GM12865 (cell line): Measurements from ENCODE around the gene KCTD6.

ENCODE experiments used
- DNase-seq: peaks from one replicate; pipeline ENCODE4 v3.0.0; 2010; ENCODE audit warnings: low read depth
- H3K4me3 ChIP-seq: 2 replicates; pipeline ENCODE4 v1.5.1; 2011; ENCODE audit warnings: mild to moderate bottlenecking, low read depth, low read length, control low read depth
- CTCF ChIP-seq: IDR thresholded peaks from 2 replicates; pipeline ENCODE4 v1.5.1; 2011; ENCODE audit warnings: low read length, control low read depth, low read depth, inconsistent platforms; ENCODE audit not compliant: insufficient read depth; ENCODE audit errors: missing control alignments

Gene KCTD6

GRCh38 chr3:58514405-58514804 is 22.5 kb downstream of the KCTD6 start:
- H3K4me3 ChIP-seq, result no peak overlapping the region
- no peak for TF ChIP-seq CTCF
- no peak for DNase-seq

GRCh38 chr3:58518291-58518789 is 26.4 kb downstream of the KCTD6 start:
- no peak for TF ChIP-seq CTCF
- DNase-seq, result no peak
- H3K4me3 ChIP-seq, result no peak overlapping the region

GRCh38 chr3:58519668-58520402 is 27.9 kb downstream of the KCTD6 start:
- no peak for DNase-seq
- H3K4me3 ChIP-seq, result no peak overlapping the region
- no peak for TF ChIP-seq CTCF

- DNase-seq, result no peak
- H3K4me3 ChIP-seq, result no peak overlapping the region
- no peak for TF ChIP-seq CTCF
Observed at GRCh38 chr3:58520403-58521335, 28.8 kb downstream of the KCTD6 start.

GRCh38 chr3:58521336-58521670 is 29.4 kb downstream of the KCTD6 start:
- TF ChIP-seq CTCF, result no peak
- H3K4me3 ChIP-seq, result no peak overlapping the region
- DNase-seq, result no peak

GRCh38 chr3:58521917-58522631 is 30.2 kb downstream of the KCTD6 start:
- no peak for DNase-seq
- no peak for TF ChIP-seq CTCF
- no peak overlapping the region for H3K4me3 ChIP-seq
